ENCODE data around the gene EFNA3. TPM values are rescaled to one million over a fixed set of nuclear protein-coding genes. Genes with fewer than 3 reads are reported as not detected.

EFNA3 gene
- total and polyA plus RNA-seq, 2 experiments from 2014 or later = 5.5 to 13.1 TPM

- H3K4me3 ChIP-seq = no peak overlapping the region
- H4K20me1 ChIP-seq (ENCODE audit: insufficient read depth, poor library complexity, severe bottlenecking) = no peaks in the 10 kb centered on the region
- 89% methylated on average over 20 of the region's 20 CpGs for WGBS (ENCODE audit: low lambda C conversion rate, missing lambda C conversion rate)
- no peak overlapping the region for H3K4me2 ChIP-seq
- H3K36me3 ChIP-seq (replicated peaks; ENCODE audit: insufficient read depth, low read depth) = no peaks in the 10 kb centered on the region
- no peaks in the 10 kb centered on the region for H3K79me2 ChIP-seq
- TF ChIP-seq EZH2phosphoT487 (IDR thresholded peaks at IDR 0.05; ENCODE audit: low read depth, severe bottlenecking, unreplicated experiment) (no peak), CTCF (IDR thresholded peaks at IDR 0.05; ENCODE audit: poor library complexity) (no peak), EZH2 (IDR thresholded peaks at IDR 0.05; ENCODE audit: borderline replicate concordance) (no peak)
- H3K9me2 ChIP-seq (replicated peaks; ENCODE audit: insufficient read depth) = no peaks in the 10 kb centered on the region
- DNase-seq (ENCODE audit: low spot score) = no peak
- no peak overlapping the region for H2AFZ ChIP-seq
- peaks cover 5% of the 10 kb centered on the region for H3K4me1 ChIP-seq (ENCODE audit: insufficient read depth)
- H3K9me3 ChIP-seq (ENCODE audit: low read depth) = no peaks in the 10 kb centered on the region
- no peaks in the 10 kb centered on the region for H3K27me3 ChIP-seq
- no peak overlapping the region for H3K27ac ChIP-seq
Measured at GRCh38 chr1:155034318-155035208, 44.1 kb upstream of the EFNA3 start.

- no peak overlapping the region for H3K27ac ChIP-seq
- peaks cover 5% of the 10 kb centered on the region for H3K4me1 ChIP-seq (ENCODE audit: insufficient read depth)
- H4K20me1 ChIP-seq (ENCODE audit: insufficient read depth, poor library complexity, severe bottlenecking) = no peaks in the 10 kb centered on the region
- TF ChIP-seq EZH2 (IDR thresholded peaks at IDR 0.05; ENCODE audit: borderline replicate concordance) = no peak
- TF ChIP-seq CTCF (IDR thresholded peaks at IDR 0.05; ENCODE audit: poor library complexity) = no peak
- no peak for TF ChIP-seq EZH2phosphoT487 (IDR thresholded peaks at IDR 0.05; ENCODE audit: low read depth, severe bottlenecking, unreplicated experiment)
- H3K9me3 ChIP-seq (ENCODE audit: low read depth) = no peaks in the 10 kb centered on the region
- H3K9me2 ChIP-seq (replicated peaks; ENCODE audit: insufficient read depth) = no peaks in the 10 kb centered on the region
- no peaks in the 10 kb centered on the region for H3K27me3 ChIP-seq
- no peak for DNase-seq (ENCODE audit: low spot score)
- H2AFZ ChIP-seq = no peak overlapping the region
- H3K79me2 ChIP-seq = no peaks in the 10 kb centered on the region
- no peaks in the 10 kb centered on the region for H3K36me3 ChIP-seq (replicated peaks; ENCODE audit: insufficient read depth, low read depth)
- no peak overlapping the region for H3K4me3 ChIP-seq
- 100% methylated on average over 2 of the region's 2 CpGs for WGBS (ENCODE audit: low lambda C conversion rate, missing lambda C conversion rate)
- H3K4me2 ChIP-seq = no peak overlapping the region
Measured at GRCh38 chr1:155035936-155036335, 42.7 kb upstream of the EFNA3 start.

- H3K27ac ChIP-seq = no peak overlapping the region
- no peak for DNase-seq (ENCODE audit: low spot score)
- no peaks in the 10 kb centered on the region for H3K36me3 ChIP-seq (replicated peaks; ENCODE audit: insufficient read depth, low read depth)
- H3K79me2 ChIP-seq = no peaks in the 10 kb centered on the region
- 82% methylated on average over 3 of the region's 3 CpGs for WGBS (ENCODE audit: low lambda C conversion rate, missing lambda C conversion rate)
- no peak overlapping the region for H3K4me2 ChIP-seq
- no peaks in the 10 kb centered on the region for H3K9me2 ChIP-seq (replicated peaks; ENCODE audit: insufficient read depth)
- peaks cover 5% of the 10 kb centered on the region for H3K4me1 ChIP-seq (ENCODE audit: insufficient read depth)
- H2AFZ ChIP-seq = no peak overlapping the region
- no peaks in the 10 kb centered on the region for H4K20me1 ChIP-seq (ENCODE audit: insufficient read depth, poor library complexity, severe bottlenecking)
- TF ChIP-seq EZH2 (IDR thresholded peaks at IDR 0.05; ENCODE audit: borderline replicate concordance) = no peak
- TF ChIP-seq EZH2phosphoT487 (IDR thresholded peaks at IDR 0.05; ENCODE audit: low read depth, severe bottlenecking, unreplicated experiment) = no peak
- TF ChIP-seq CTCF (IDR thresholded peaks at IDR 0.05; ENCODE audit: poor library complexity) = no peak
- H3K9me3 ChIP-seq (ENCODE audit: low read depth) = no peaks in the 10 kb centered on the region
- no peaks in the 10 kb centered on the region for H3K27me3 ChIP-seq
- no peak overlapping the region for H3K4me3 ChIP-seq
Measured at GRCh38 chr1:155037043-155037442, 41.6 kb upstream of the EFNA3 start.
